ENCODE measurements around the gene CDH23. TPM values are rescaled to one million over a fixed set of nuclear protein-coding genes. Genes with fewer than 3 reads are reported as not detected.

CDH23 gene
- total RNA-seq, 1 donor from 2014 or later: 4.5 TPM

DNA sequence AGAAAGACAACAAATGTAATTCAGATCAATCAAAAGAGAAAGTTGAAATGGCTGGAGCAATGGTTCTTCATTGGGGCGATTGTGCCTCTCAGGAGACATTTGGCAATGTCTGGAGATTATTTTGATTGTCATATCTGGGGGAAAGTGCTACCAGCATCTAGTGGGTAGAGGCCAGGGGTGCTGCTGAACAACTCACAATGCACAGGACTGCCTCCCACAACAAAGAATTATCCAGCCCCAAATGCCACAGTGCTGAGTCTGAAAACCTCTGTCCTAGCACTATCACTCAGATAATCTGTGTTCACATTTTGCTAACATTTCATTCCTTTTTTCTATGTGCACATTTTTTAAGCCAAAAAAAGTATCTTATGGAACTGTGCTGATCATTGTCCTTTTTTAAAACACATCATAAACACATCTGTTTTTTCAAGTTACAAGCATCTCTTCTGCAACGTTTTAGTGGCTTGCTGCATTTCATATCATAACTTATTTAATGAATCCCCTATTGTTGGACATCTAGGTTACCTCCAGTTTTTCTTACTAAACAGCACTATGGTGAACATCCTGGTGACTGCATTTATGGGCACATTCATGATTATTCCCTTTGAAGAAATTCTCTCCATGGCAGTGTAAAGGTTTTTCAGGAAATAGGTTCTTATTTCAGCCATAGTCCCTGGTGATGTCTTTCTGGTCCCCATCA, 208.7 kb downstream of the CDH23 start:
- Histone ChIP-seq H3K27me3 (ENCODE audit: low read depth) (no peaks in the 10 kb centered on the region), H3K4me3 (no peak overlapping the region), H3K9me3 (replicated peaks) (no peaks in the 10 kb centered on the region), H3K36me3 (no peaks in the 10 kb centered on the region), H3K4me1 (no peaks in the 10 kb centered on the region), H3K27ac (replicated peaks) (no peak overlapping the region)
- intact Hi-C loops (cut with micrococcal nuclease): no loop called here
- DNase-seq: no peak
- TF ChIP-seq, protein P1, sequence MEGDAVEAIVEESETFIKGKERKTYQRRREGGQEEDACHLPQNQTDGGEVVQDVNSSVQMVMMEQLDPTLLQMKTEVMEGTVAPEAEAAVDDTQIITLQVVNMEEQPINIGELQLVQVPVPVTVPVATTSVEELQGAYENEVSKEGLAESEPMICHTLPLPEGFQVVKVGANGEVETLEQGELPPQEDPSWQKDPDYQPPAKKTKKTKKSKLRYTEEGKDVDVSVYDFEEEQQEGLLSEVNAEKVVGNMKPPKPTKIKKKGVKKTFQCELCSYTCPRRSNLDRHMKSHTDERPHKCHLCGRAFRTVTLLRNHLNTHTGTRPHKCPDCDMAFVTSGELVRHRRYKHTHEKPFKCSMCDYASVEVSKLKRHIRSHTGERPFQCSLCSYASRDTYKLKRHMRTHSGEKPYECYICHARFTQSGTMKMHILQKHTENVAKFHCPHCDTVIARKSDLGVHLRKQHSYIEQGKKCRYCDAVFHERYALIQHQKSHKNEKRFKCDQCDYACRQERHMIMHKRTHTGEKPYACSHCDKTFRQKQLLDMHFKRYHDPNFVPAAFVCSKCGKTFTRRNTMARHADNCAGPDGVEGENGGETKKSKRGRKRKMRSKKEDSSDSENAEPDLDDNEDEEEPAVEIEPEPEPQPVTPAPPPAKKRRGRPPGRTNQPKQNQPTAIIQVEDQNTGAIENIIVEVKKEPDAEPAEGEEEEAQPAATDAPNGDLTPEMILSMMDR (IDR thresholded peaks at IDR 0.05; ENCODE audit: borderline replicate concordance): no peak

DNA sequence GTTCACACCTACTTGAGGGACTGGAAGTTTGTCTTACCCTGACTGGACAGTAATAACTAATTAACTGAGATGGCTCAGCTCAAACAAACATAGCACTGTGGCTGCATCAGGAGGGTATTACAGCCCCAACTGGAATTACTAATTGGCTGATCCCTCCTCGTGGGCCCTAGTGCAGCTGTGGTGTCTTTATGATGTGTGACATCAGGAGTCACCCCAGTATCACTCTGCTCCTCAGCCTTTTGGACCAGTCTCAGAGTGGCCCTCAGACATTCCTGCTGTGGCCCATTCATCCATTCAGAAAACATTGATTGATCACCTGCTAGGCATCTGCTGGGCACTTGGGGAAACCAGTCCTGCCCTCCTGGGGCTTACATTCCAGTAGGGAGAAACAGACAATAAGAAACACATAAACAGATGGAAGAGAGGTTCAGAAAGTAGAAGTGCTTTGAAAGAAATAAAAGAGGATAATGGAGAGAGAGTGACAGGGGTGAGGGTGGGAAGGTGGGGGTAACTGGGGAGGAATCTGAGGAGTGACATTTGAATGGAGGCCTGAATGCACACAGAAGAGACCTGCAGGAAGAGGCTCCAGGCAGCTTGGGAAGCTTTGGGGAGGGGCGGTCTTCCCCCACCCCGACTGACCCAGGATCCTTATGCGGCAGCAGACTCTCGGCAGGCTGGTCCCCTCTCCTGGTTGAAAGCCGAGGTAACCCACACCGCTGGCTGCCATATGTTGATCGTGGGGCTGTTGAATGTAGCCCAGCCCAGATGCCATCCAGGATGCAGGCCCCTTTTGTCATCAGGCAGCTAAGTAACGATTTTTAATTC, 209.7 kb downstream of the CDH23 start:
- H3K9me3 ChIP-seq (replicated peaks): no peaks in the 10 kb centered on the region
- no peaks in the 10 kb centered on the region for H3K27me3 ChIP-seq (ENCODE audit: low read depth)
- DNase-seq: no peak
- no peak overlapping the region for H3K27ac ChIP-seq (replicated peaks)
- H3K4me1 ChIP-seq: no peaks in the 10 kb centered on the region
- intact Hi-C loops (cut with micrococcal nuclease): no loop called here
- no peak overlapping the region for H3K4me3 ChIP-seq
- no peaks in the 10 kb centered on the region for H3K36me3 ChIP-seq
- TF ChIP-seq, protein P1 (IDR thresholded peaks at IDR 0.05; ENCODE audit: borderline replicate concordance): no peak

DNA sequence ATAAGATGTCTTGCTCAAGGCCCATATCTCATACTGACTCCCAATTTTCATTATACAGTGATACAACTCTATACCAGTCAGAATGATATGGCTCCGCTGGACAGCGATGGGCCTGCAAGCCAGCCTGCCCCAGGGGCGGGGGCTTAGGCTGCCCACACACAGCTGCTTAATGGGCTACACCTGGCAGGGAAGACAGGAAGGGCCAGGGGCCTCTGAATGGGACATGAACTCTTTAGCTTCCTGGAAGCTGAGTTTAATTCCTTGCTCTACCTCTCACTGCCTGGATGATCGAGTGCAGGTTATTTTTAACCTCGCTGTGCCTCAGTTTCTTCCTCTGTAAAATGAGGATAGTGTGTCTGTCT, 210.3 kb downstream of the CDH23 start:
- Histone ChIP-seq H3K4me3 (no peak overlapping the region), H3K27ac (replicated peaks) (no peak overlapping the region), H3K27me3 (ENCODE audit: low read depth) (no peaks in the 10 kb centered on the region), H3K9me3 (replicated peaks) (no peaks in the 10 kb centered on the region), H3K4me1 (no peaks in the 10 kb centered on the region), H3K36me3 (no peaks in the 10 kb centered on the region)
- DNase-seq: no peak
- intact Hi-C loops (cut with micrococcal nuclease): no loop called here
- TF ChIP-seq, protein P1 (IDR thresholded peaks at IDR 0.05; ENCODE audit: borderline replicate concordance): no peak

DNA sequence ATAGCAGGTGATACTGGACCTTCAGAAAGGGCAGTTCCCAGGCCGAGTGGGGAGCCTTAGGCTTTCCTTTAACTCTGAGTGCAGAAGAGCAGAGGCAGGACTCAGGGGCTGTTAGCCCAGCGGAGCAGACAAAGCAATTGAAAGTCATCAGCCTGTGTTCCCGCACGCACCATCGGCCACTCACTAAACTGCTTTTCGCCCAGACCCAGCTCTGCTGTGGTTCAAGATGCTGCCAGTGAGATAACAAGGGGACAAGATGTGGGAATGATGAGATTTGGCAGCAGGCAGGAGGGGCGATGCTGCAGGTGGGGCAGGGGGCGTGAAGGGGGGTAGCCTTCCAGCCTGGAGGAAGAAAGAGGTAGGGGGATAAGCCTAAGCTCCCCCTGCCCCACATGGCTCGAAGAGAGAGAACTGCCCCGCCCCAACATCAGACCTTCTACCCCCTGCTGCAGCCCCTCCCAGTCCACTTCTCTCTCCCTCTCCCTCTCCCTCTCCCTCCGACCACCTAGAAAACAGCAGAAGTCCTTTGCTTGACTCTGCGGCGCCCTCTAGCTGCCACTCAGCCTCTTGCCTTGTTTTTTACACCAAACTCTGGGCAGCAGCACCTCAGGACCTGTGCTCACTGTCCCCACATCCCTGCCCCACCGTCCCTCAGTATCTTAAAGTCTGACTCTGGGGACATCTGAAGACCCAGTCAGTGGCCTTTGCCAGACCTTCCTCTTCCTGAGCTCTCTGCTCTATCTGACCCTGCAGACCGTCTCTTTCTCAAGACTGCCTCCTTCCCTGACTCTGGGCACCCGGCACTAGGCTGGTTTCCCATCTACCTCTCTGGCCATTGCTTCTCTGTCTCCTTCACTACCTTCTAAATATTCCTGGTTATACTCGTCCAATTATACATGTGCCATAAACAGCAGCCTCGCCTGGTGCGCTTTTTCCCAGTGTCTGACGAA, 212.4 kb downstream of the CDH23 start:
- intact Hi-C loops (cut with micrococcal nuclease): no loop called here
- Histone ChIP-seq H3K36me3 (no peaks in the 10 kb centered on the region), H3K4me3 (no peak overlapping the region), H3K9me3 (replicated peaks) (no peaks in the 10 kb centered on the region), H3K27me3 (ENCODE audit: low read depth) (no peaks in the 10 kb centered on the region), H3K4me1 (peaks cover 20% of the 10 kb centered on the region), H3K27ac (replicated peaks) (no peak overlapping the region)
- peak; percentile 80 for DNase-seq
- TF ChIP-seq, protein P1 (IDR thresholded peaks at IDR 0.05; ENCODE audit: borderline replicate concordance): peak; percentile 84

DNA sequence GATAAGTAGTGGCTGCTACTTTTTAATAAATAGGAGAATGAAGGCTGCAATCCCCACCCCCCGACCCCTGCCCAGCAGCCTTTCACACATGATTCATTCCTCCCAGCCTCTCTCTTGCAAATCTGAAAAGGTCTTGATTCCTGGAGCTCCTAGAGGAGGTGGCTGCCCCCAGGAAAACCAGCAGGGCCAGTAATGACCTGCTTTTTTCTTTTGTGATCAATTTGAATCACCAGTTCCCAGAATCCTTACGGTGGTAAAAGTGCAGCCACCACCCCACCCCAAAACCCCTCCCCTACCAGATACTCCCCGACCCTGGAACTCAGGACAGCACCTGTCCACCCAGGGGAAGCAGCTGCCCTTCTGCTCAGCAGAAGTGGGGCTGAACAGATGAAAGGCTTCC, 213.9 kb downstream of the CDH23 start:
- Histone ChIP-seq H3K4me3 (no peak overlapping the region), H3K27me3 (ENCODE audit: low read depth) (no peaks in the 10 kb centered on the region), H3K9me3 (replicated peaks) (no peaks in the 10 kb centered on the region), H3K27ac (replicated peaks) (no peak overlapping the region), H3K36me3 (no peaks in the 10 kb centered on the region), H3K4me1 (peaks cover 30% of the 10 kb centered on the region)
- TF ChIP-seq, protein P1 (IDR thresholded peaks at IDR 0.05; ENCODE audit: borderline replicate concordance): no peak
- no peak for DNase-seq
- intact Hi-C loops (cut with micrococcal nuclease): no loop called here
